Activated B cell treated with CpG ODN at 0.5 μM for 24 hours (primary cell): ENCODE measurements around the gene COA7. TPM values are rescaled to one million over a fixed set of nuclear protein-coding genes. Genes with fewer than 3 reads are reported as not detected.

ENCODE experiments used
- ATAC-seq: fragments of 200-7000 bp; cut with Tn5 transposase; one replicate; pipeline ENCODE4 v1.10.0; 2021; ENCODE audit warnings: low read depth, mild to moderate bottlenecking, moderate library complexity
- CTCF ChIA-PET: fragments of 350-600 bp; sonication (Branson Sonifier 250); formaldehyde crosslinking; loops from one replicate; lab custom pipeline; 2021; ENCODE audit warnings: antibody characterized with exemption; lab: Charles Lee
- POLR2A ChIA-PET: fragments of 350-600 bp; sonication (Branson Sonifier 250); formaldehyde crosslinking; loops from one replicate; lab custom pipeline; 2021; ENCODE audit warnings: antibody characterized with exemption; lab: Charles Lee
- DNase-seq: peaks from one replicate; pipeline ENCODE4 v3.0.0; 2022
- H3K27ac Mint-ChIP-seq: one replicate; pipeline ENCODE4 v1.8.0; 2020; ENCODE audit warnings: mixed read lengths
- H3K27me3 Mint-ChIP-seq: one replicate; pipeline ENCODE4 v1.8.0; 2021; ENCODE audit warnings: mixed read lengths
- H3K36me3 Mint-ChIP-seq: one replicate; pipeline ENCODE4 v1.8.0; 2021; ENCODE audit warnings: low read depth, mixed read lengths
- H3K4me1 Mint-ChIP-seq: one replicate; pipeline ENCODE4 v1.8.0; 2021; ENCODE audit warnings: mixed read lengths
- H3K4me3 Mint-ChIP-seq: one replicate; pipeline ENCODE4 v1.8.0; 2020; ENCODE audit warnings: mild to moderate bottlenecking, mixed read lengths
- H3K9me3 Mint-ChIP-seq: one replicate; pipeline ENCODE4 v1.8.0; 2020; ENCODE audit warnings: mixed read lengths
- intact Hi-C: fragments of 100-400 bp; cut with micrococcal nuclease; formaldehyde crosslinking; loops from one replicate; pipeline ENCODE4 v1.15.1; 2024
- total RNA-seq: library from RNA; stranded (reverse); gene quantifications from 2 replicates; pipeline ENCODE4 v1.2.3, GENCODE V29; 2022
- TF ChIP-seq, protein P1 (sequence below): fragments of 200-600 bp; IDR thresholded peaks from one replicate; pipeline ENCODE4 v1.8.0; 2022; ENCODE audit warnings: antibody characterized with exemption, mild to moderate bottlenecking

The COA7 gene
- total RNA-seq, 1 donor from 2014 or later: 23.6 TPM

DNA sequence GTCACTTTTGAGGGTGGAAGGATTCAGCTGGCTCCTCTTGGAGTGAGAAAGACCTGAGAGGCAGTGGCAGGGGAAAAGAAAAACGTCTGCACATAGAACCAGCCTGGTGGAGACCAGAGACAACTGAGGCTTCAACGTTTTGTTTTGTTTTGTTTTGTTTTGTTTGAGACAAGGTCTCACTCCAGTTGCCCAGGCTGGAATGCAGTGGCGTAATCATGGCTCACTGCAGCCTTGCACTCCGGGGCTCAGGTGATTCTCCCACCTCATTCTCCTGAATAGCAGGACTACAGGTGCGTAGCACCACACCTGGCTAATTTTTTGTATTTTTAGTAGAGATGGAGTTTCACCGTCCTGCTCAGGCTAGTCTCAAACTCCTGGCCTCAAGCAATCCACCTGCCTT, 52.9 kb downstream of the COA7 start:
- Mint-ChIP-seq H3K4me3 (no peak overlapping the region), H3K4me1 (peaks cover 53% of the 10 kb centered on the region), H3K27me3 (no peaks in the 10 kb centered on the region), H3K36me3 (peaks cover 65% of the 10 kb centered on the region), H3K9me3 (peaks cover under 1% of the 10 kb centered on the region), H3K27ac (peak overlapping the region; percentile 41)
- ATAC-seq (no peak), DNase-seq (no peak)
- intact Hi-C loops: no loop called here
- TF ChIP-seq, protein P1, sequence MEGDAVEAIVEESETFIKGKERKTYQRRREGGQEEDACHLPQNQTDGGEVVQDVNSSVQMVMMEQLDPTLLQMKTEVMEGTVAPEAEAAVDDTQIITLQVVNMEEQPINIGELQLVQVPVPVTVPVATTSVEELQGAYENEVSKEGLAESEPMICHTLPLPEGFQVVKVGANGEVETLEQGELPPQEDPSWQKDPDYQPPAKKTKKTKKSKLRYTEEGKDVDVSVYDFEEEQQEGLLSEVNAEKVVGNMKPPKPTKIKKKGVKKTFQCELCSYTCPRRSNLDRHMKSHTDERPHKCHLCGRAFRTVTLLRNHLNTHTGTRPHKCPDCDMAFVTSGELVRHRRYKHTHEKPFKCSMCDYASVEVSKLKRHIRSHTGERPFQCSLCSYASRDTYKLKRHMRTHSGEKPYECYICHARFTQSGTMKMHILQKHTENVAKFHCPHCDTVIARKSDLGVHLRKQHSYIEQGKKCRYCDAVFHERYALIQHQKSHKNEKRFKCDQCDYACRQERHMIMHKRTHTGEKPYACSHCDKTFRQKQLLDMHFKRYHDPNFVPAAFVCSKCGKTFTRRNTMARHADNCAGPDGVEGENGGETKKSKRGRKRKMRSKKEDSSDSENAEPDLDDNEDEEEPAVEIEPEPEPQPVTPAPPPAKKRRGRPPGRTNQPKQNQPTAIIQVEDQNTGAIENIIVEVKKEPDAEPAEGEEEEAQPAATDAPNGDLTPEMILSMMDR: no peak
- ChIA-PET CTCF (no interaction called here), POLR2A (interaction anchor here (0.7 to 1.3 kb wide), 4 partner anchors 9 to 595 kb away, joined by 3 to 10 read pairs (median 6); partner anchors contain the start of gene TUT4)

GRCh38 chr1:52641307-52641706, 56.8 kb downstream of the COA7 start:
- ChIA-PET CTCF (interaction anchor here (1.2 to 1.9 kb wide), 3 partner anchors 8 to 45 kb away, joined by 4 to 8 read pairs (median 5); partner anchors contain the start of gene SHISAL2A), POLR2A (interaction anchor here (0.5 to 3.8 kb wide), 16 partner anchors 9 to 1414 kb away, joined by 3 to 45 read pairs (median 4); partner anchors contain the start of genes GPX7, SHISAL2A and TUT4)
- peaks cover 3% of the 10 kb centered on the region for H3K9me3 Mint-ChIP-seq
- H3K36me3 Mint-ChIP-seq: peaks cover 43% of the 10 kb centered on the region
- peaks cover 75% of the 10 kb centered on the region for H3K4me1 Mint-ChIP-seq
- peak; percentile 10 for ATAC-seq
- intact Hi-C loops: no loop called here
- TF ChIP-seq, protein P1: no peak
- H3K27ac Mint-ChIP-seq: peak overlapping the region; percentile 99
- H3K27me3 Mint-ChIP-seq: no peaks in the 10 kb centered on the region
- peak; percentile 27 for DNase-seq
- peak overlapping the region; percentile 60 for H3K4me3 Mint-ChIP-seq

GRCh38 chr1:52640697-52641096, 57.5 kb downstream of the COA7 start:
- no peak for DNase-seq
- Mint-ChIP-seq H3K9me3 (peaks cover 3% of the 10 kb centered on the region), H3K27ac (peak overlapping the region; percentile 99), H3K27me3 (no peaks in the 10 kb centered on the region), H3K36me3 (peaks cover 38% of the 10 kb centered on the region), H3K4me3 (no peak overlapping the region), H3K4me1 (peaks cover 78% of the 10 kb centered on the region)
- intact Hi-C loops: no loop called here
- TF ChIP-seq, protein P1: no peak
- POLR2A ChIA-PET: interaction anchor here (0.7 to 3.8 kb wide), 11 partner anchors 8 to 236 kb away, joined by 3 to 45 read pairs (median 6); partner anchors contain the start of genes GPX7, ORC1, PRPF38A and SHISAL2A
- no peak for ATAC-seq
- CTCF ChIA-PET: interaction anchor here (0.9 to 1.9 kb wide), 2 partner anchors 13 to 24 kb away, joined by 3 to 8 read pairs; no protein-coding TSS in a partner anchor

DNA sequence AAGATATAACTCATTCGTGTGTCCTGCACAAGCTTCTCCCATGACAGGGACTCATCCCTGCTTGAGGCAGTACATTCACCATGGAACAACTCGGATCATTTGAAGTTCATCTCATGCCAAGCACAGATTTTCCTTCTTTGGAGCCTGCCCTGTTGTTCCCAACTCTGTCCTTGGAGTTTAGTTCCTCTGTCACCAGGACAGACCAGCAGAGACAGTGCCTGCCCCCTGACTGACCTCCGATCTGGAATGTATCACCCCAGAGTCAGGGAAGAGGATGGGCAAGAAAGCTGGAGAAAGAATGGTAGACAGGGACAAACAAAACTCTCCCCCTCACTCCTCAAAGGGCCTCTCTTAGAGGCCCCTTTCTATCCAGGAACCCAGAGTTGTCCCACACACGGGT, 60.2 kb downstream of the COA7 start:
- Mint-ChIP-seq H3K4me3 (peak overlapping the region; percentile 81), H3K9me3 (peaks cover 3% of the 10 kb centered on the region), H3K27ac (peak overlapping the region; percentile 99), H3K4me1 (peaks cover 91% of the 10 kb centered on the region), H3K27me3 (no peaks in the 10 kb centered on the region), H3K36me3 (peaks cover 28% of the 10 kb centered on the region)
- intact Hi-C loops: loop anchor here (1.0 to 10.0 kb wide), 9 partner anchors 21 to 1133 kb away; partner anchors contain the start of genes GPX7, ORC1 and PRPF38A
- TF ChIP-seq, protein P1: no peak
- DNase-seq: no peak
- CTCF ChIA-PET: interaction anchor here (1.4 kb wide), 1 partner anchor 27 kb away, joined by 3 read pairs; no protein-coding TSS in a partner anchor
- no peak for ATAC-seq
- POLR2A ChIA-PET: interaction anchor here (0.6 to 8.3 kb wide), 10 partner anchors 11 to 105 kb away, joined by 3 to 163 read pairs (median 7); partner anchors contain the start of gene TUT4
